Mammary epithelial cell (primary cell): ENCODE results near the gene ACOT12.

Source experiments
- CTCF ChIP-seq, 2 donors: IDR thresholded peaks in 1 of 2; conservative IDR thresholded peaks in 1 of 2; 2 replicates each; pipeline ENCODE4 v1.5.1; 2011 to 2012; ENCODE audit warnings: inconsistent platforms in 2 of 2, low read length in 2 of 2, mild to moderate bottlenecking in 2 of 2, control low read depth in 1 of 2, low read depth in 1 of 2; ENCODE audit not compliant: insufficient read depth in 1 of 2; ENCODE audit errors: extremely low read depth in 1 of 2
- EZH2 ChIP-seq: IDR thresholded peaks from 2 replicates; pipeline ENCODE4 v1.6.1; 2012; ENCODE audit warnings: low read length, inconsistent platforms, borderline replicate concordance

DNA sequence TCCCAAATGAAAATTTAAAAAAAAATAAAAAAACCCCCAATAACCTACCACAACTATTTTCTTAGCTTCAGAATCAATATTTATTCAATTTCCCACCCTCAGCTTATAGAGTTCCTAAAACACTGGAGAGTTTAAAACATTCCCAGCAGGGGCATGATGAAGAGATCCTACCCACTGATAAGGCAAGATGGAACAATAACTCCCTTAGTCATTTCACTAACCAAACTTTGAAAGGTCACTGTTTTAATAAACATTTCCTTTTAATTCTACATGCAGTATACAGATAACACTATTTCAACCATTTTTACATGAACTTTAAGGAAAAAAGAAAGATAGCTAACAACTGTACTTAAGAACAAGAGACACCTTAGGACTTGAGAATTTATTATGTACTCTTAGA is 34.9 kb upstream of the ACOT12 start:
- no peak for TF ChIP-seq CTCF (conservative IDR thresholded peaks at IDR 0.05 in 1 of 2, IDR thresholded peaks at IDR 0.05 in 1 of 2; ENCODE audit: extremely low read depth in 1 of 2, insufficient read depth in 1 of 2, low read depth in 1 of 2, low read length in 2 of 2)
- no peak for TF ChIP-seq EZH2
